Mesothelial cell of epicardium (in vitro differentiated cells): Measurements from ENCODE around the gene PLEKHA6. TPM values are rescaled to one million over a fixed set of nuclear protein-coding genes. Genes with fewer than 3 reads are reported as not detected.

Experiments
- DNase-seq, 2 experiments: peaks; one replicate each; pipeline ENCODE4 v3.0.0; 2021; ENCODE audit warnings: low spot score in 2 of 2; ENCODE audit not compliant: unreplicated experiment in 2 of 2
- H3K27ac Mint-ChIP-seq: 2 replicates; pipeline ENCODE4 v1.8.0; 2021; ENCODE audit warnings: mixed read lengths
- H3K27me3 Mint-ChIP-seq: 2 replicates; pipeline ENCODE4 v1.8.0; 2021; ENCODE audit warnings: low read depth, mixed read lengths
- H3K36me3 Mint-ChIP-seq: 2 replicates; pipeline ENCODE4 v1.8.0; 2021; ENCODE audit warnings: mixed read lengths
- H3K4me1 Mint-ChIP-seq: 2 replicates; pipeline ENCODE4 v1.8.0; 2021; ENCODE audit warnings: mixed read lengths
- H3K4me3 Mint-ChIP-seq: 2 replicates; pipeline ENCODE4 v1.8.0; 2021; ENCODE audit warnings: mild to moderate bottlenecking, moderate library complexity, mixed read lengths
- H3K9me3 Mint-ChIP-seq: 2 replicates; pipeline ENCODE4 v1.8.0; 2021; ENCODE audit warnings: mixed read lengths
- CTCF ChIP-seq: fragments of 200-600 bp; sonication (generic); IDR thresholded peaks from one replicate; pipeline ENCODE4 v1.5.0; 2021; ENCODE audit warnings: antibody characterized with exemption; ENCODE audit not compliant: unreplicated experiment
- total RNA-seq: library from RNA; stranded (reverse); gene quantifications from 3 replicates; pipeline ENCODE4 v1.2.1, GENCODE V29; 2021

Gene PLEKHA6
- total RNA-seq, 1 donor from 2014 or later, result 29.7 TPM

- H3K27ac Mint-ChIP-seq, result no peak overlapping the region
- no peak for DNase-seq
- H3K36me3 Mint-ChIP-seq, result no peaks in the 10 kb centered on the region
- no peak overlapping the region for H3K4me3 Mint-ChIP-seq
- H3K27me3 Mint-ChIP-seq, result peaks cover 4% of the 10 kb centered on the region
- no peaks in the 10 kb centered on the region for H3K9me3 Mint-ChIP-seq
- TF ChIP-seq CTCF, result no peak
- H3K4me1 Mint-ChIP-seq, result peaks cover 7% of the 10 kb centered on the region
Measured at GRCh38 chr1:204206121-204206520, 153.6 kb downstream of the PLEKHA6 start.

GRCh38 chr1:204205486-204205885, 154.2 kb downstream of the PLEKHA6 start:
- H3K9me3 Mint-ChIP-seq, result no peaks in the 10 kb centered on the region
- H3K27ac Mint-ChIP-seq, result no peak overlapping the region
- no peak for DNase-seq
- peaks cover 7% of the 10 kb centered on the region for H3K4me1 Mint-ChIP-seq
- no peaks in the 10 kb centered on the region for H3K36me3 Mint-ChIP-seq
- no peak overlapping the region for H3K4me3 Mint-ChIP-seq
- no peak for TF ChIP-seq CTCF
- H3K27me3 Mint-ChIP-seq, result peaks cover 4% of the 10 kb centered on the region

- peaks cover 4% of the 10 kb centered on the region for H3K27me3 Mint-ChIP-seq
- TF ChIP-seq CTCF, result no peak
- DNase-seq, result no peak
- H3K36me3 Mint-ChIP-seq, result no peaks in the 10 kb centered on the region
- no peak overlapping the region for H3K4me3 Mint-ChIP-seq
- no peaks in the 10 kb centered on the region for H3K9me3 Mint-ChIP-seq
- no peak overlapping the region for H3K27ac Mint-ChIP-seq
- peaks cover 8% of the 10 kb centered on the region for H3K4me1 Mint-ChIP-seq
Measured at GRCh38 chr1:204204944-204205343, 154.8 kb downstream of the PLEKHA6 start.

- H3K4me1 Mint-ChIP-seq, result peaks cover 24% of the 10 kb centered on the region
- H3K27me3 Mint-ChIP-seq, result peaks cover 4% of the 10 kb centered on the region
- no peak for DNase-seq
- no peaks in the 10 kb centered on the region for H3K9me3 Mint-ChIP-seq
- no peaks in the 10 kb centered on the region for H3K36me3 Mint-ChIP-seq
- TF ChIP-seq CTCF, result no peak
- H3K4me3 Mint-ChIP-seq, result no peak overlapping the region
- H3K27ac Mint-ChIP-seq, result no peak overlapping the region
Measured at GRCh38 chr1:204203206-204203767, 156.4 kb downstream of the PLEKHA6 start.

GRCh38 chr1:204202481-204202880, 157.2 kb downstream of the PLEKHA6 start:
- Mint-ChIP-seq H3K4me1 (peaks cover 27% of the 10 kb centered on the region), H3K36me3 (no peaks in the 10 kb centered on the region), H3K9me3 (no peaks in the 10 kb centered on the region), H3K4me3 (no peak overlapping the region), H3K27ac (no peak overlapping the region), H3K27me3 (peaks cover 5% of the 10 kb centered on the region)
- TF ChIP-seq CTCF, result no peak
- DNase-seq, result no peak
